Measurements from ENCODE around the gene ZNF410. TPM values are rescaled to one million over a fixed set of nuclear protein-coding genes. Genes with fewer than 3 reads are reported as not detected.

ZNF410 gene
- total RNA-seq, 2 donors from 2014 or later = 37.8 to 38.7 TPM

DNA sequence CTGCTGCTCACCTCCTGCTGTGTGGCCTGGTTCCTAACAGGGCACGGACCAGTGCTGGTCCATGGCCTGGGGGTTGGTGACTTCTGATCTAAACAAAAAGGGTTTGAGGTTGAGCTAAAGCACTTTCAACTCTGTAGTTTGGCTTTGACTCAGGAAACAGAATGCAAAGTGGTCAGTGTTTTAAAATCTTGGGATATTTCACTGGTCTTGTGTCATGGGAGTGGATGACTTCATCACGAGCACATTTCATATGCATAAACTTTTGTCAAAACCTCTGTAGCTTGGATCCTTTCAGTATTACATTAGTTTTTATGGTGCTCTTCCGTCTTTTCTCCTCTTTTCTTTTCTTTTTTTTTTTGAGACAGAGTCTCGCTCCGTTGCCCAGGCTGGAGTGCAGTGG, 37.7 kb downstream of the ZNF410 start:
- Histone ChIP-seq H3K36me3 (peaks cover 26% of the 10 kb centered on the region), H3K27me3 (no peaks in the 10 kb centered on the region), H3K9me3 (no peaks in the 10 kb centered on the region), H3K4me3 (no peak overlapping the region), H3K9ac (ENCODE audit: low read depth in 2 of 2, low read length in 2 of 2) (no peak overlapping the region), H3K27ac (no peak overlapping the region), H3K4me1 (no peaks in the 10 kb centered on the region)
- no peak for DNase-seq
- no peak for TF ChIP-seq CTCF (IDR thresholded peaks at IDR 0.05)
- intact Hi-C loops (cut with DNase I) = no loop called here

DNA sequence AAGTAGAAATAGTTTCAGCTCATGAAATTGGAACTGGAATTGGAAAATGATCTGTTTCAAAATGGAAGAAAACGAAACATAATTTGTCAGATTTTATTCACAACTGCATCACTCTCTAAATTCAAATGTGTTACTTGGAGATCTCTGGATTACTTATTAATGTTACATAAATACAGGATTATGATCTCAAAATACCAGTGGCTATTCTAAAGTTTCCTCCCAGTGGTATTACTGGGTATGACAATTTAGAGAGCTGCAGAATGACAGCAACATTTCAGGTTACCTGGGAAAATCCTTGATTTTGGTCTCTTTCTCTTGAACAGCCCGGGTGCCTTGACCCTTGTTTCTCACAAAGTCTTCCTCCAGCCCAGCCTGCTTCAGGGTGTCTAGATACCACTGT, 49.0 kb downstream of the ZNF410 start:
- no peak for DNase-seq
- Histone ChIP-seq H3K9ac (ENCODE audit: low read depth in 2 of 2, low read length in 2 of 2) (no peak overlapping the region), H3K9me3 (no peaks in the 10 kb centered on the region), H3K4me3 (no peak overlapping the region), H3K27ac (no peak overlapping the region), H3K36me3 (peaks cover 3% of the 10 kb centered on the region), H3K4me1 (no peaks in the 10 kb centered on the region), H3K27me3 (no peaks in the 10 kb centered on the region)
- intact Hi-C loops (cut with DNase I) = no loop called here
- no peak for TF ChIP-seq CTCF (IDR thresholded peaks at IDR 0.05)

DNA sequence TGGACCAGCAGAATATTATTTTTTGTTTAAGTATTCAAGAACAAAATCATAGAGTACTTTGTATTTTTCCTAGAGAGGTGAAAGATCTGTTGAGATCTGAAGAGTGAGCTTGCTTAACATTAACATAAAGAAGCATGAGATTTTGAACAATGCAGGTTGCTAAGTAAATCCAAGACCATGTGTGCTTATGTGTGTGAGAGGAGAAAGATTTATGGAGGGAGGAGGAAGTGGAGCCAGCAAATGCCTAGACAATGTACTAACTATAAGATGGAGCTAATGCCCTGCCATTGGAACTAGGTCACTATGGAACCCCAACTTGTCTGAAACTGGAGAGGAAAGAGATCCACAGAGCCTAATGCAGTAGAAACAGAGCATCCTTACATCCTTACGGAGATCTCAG, 49.9 kb downstream of the ZNF410 start:
- intact Hi-C loops (cut with DNase I) = no loop called here
- H3K36me3 ChIP-seq = peaks cover 3% of the 10 kb centered on the region

GRCh38 chr14:73937012-73937411, 50.4 kb downstream of the ZNF410 start:
- DNase-seq = no peak
- H3K36me3 ChIP-seq = peaks cover 3% of the 10 kb centered on the region
- intact Hi-C loops (cut with DNase I) = no loop called here

More for the DNA sequence above, 49.9 kb downstream of the ZNF410 start:
- no peak for TF ChIP-seq CTCF (IDR thresholded peaks at IDR 0.05)
- Histone ChIP-seq H3K4me1 (no peaks in the 10 kb centered on the region), H3K27me3 (no peaks in the 10 kb centered on the region), H3K9ac (ENCODE audit: low read depth in 2 of 2, low read length in 2 of 2) (no peak overlapping the region), H3K4me3 (no peak overlapping the region), H3K27ac (no peak overlapping the region), H3K9me3 (no peaks in the 10 kb centered on the region)
- no peak for DNase-seq

DNA sequence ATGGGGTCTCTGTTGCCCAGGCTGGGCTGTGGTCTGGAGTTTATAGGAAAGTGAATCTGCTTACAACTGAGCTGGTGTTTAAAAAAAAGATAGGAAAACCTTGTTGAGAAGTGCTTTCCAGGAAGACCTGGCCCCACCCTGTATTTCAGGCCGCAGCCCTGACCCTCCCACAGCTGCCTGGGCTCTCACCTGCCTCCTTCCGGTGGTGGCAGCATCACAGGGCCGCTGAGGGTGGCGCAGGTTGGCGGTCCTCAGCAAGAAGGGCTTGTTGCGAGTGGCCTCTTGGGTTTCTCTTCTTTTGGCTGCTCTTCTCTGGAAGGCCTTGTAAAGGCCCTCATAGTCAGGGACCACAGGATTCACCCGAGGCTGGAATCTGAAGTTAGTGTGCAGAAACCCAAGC, 55.5 kb downstream of the ZNF410 start:
- intact Hi-C loops (cut with DNase I) = no loop called here
- no peak overlapping the region for H3K27ac ChIP-seq
- no peak for DNase-seq

More at GRCh38 chr14:73937012-73937411, 50.4 kb downstream of the ZNF410 start:
- no peaks in the 10 kb centered on the region for H3K27me3 ChIP-seq
- no peaks in the 10 kb centered on the region for H3K9me3 ChIP-seq
- H3K9ac ChIP-seq (ENCODE audit: low read depth in 2 of 2, low read length in 2 of 2) = no peak overlapping the region
- H3K4me1 ChIP-seq = no peaks in the 10 kb centered on the region
- no peak overlapping the region for H3K27ac ChIP-seq
- no peak overlapping the region for H3K4me3 ChIP-seq
- no peak for TF ChIP-seq CTCF (IDR thresholded peaks at IDR 0.05)

More for the DNA sequence above, 55.5 kb downstream of the ZNF410 start:
- Histone ChIP-seq H3K4me3 (no peak overlapping the region), H3K4me1 (peaks cover 15% of the 10 kb centered on the region), H3K9ac (ENCODE audit: low read depth in 2 of 2, low read length in 2 of 2) (no peak overlapping the region), H3K27me3 (no peaks in the 10 kb centered on the region), H3K9me3 (no peaks in the 10 kb centered on the region), H3K36me3 (no peaks in the 10 kb centered on the region)
- TF ChIP-seq CTCF (IDR thresholded peaks at IDR 0.05) = no peak
